Activated CD4-positive, alpha-beta T cell treated with anti-CD3 and anti-CD28 coated beads, Interleukin-2, amount 50 U/mL, for 4 hours (primary cell): Measurements from ENCODE around the gene CENPF.

Experiments
- DNase-seq, 2 experiments: peaks; one replicate each; pipeline ENCODE4 v3.0.0-alpha.2; 2020

CENPF gene

GRCh38 chr1:214632091-214632490 is 29.1 kb downstream of the CENPF start:
- DNase-seq, result peak; percentile 16 to 18

GRCh38 chr1:214633686-214634085 is 30.7 kb downstream of the CENPF start:
- no peak for DNase-seq

- no peak for DNase-seq
Observed at GRCh38 chr1:214634267-214634666, 31.3 kb downstream of the CENPF start.

GRCh38 chr1:214635086-214635485 is 32.1 kb downstream of the CENPF start:
- DNase-seq, result no peak

GRCh38 chr1:214635506-214635905 is 32.5 kb downstream of the CENPF start:
- no peak for DNase-seq

- DNase-seq, result no peak
Observed at GRCh38 chr1:214636436-214636835, 33.4 kb downstream of the CENPF start.

- no peak for DNase-seq
Observed at GRCh38 chr1:214637125-214637524, 34.1 kb downstream of the CENPF start.

GRCh38 chr1:214637722-214638458 is 34.9 kb downstream of the CENPF start:
- DNase-seq, result no peak

- DNase-seq, result no peak
Observed at GRCh38 chr1:214638459-214638807, 35.4 kb downstream of the CENPF start.

- no peak for DNase-seq
Observed at GRCh38 chr1:214638997-214639396, 36.0 kb downstream of the CENPF start.

GRCh38 chr1:214640431-214641213 is 37.6 kb downstream of the CENPF start:
- DNase-seq, result no peak

- no peak for DNase-seq
Observed at GRCh38 chr1:214641214-214641895, 38.4 kb downstream of the CENPF start.

GRCh38 chr1:214643030-214643429 is 40.0 kb downstream of the CENPF start:
- no peak for DNase-seq

- no peak for DNase-seq
Observed at GRCh38 chr1:214645712-214646111, 42.7 kb downstream of the CENPF start.

GRCh38 chr1:214648801-214649200 is 45.8 kb downstream of the CENPF start:
- DNase-seq, result no peak

GRCh38 chr1:214649607-214650006 is 46.6 kb downstream of the CENPF start:
- no peak for DNase-seq

- no peak for DNase-seq
Observed at GRCh38 chr1:214650664-214651063, 47.7 kb downstream of the CENPF start.

- no peak for DNase-seq
Observed at GRCh38 chr1:214657299-214657698, 54.3 kb downstream of the CENPF start.

GRCh38 chr1:214658175-214658574 is 55.2 kb downstream of the CENPF start:
- DNase-seq, result no peak

GRCh38 chr1:214658785-214659184 is 55.8 kb downstream of the CENPF start:
- no peak for DNase-seq

- no peak for DNase-seq
Observed at GRCh38 chr1:214660190-214660589, 57.2 kb downstream of the CENPF start.

- DNase-seq, result no peak
Observed at GRCh38 chr1:214660900-214661299, 57.9 kb downstream of the CENPF start.

- no peak for DNase-seq
Observed at GRCh38 chr1:214662223-214662785, 59.3 kb downstream of the CENPF start.
